OCI-LY7 (cell line): Measurements from ENCODE around the gene CARD11. TPM values are rescaled to one million over a fixed set of nuclear protein-coding genes. Genes with fewer than 3 reads are reported as not detected.

ENCODE experiments used
- BruUV-seq: library from RNA; stranded (reverse); fragments of 400-500 nt; replicated peaks from 2 replicates; lab custom pipeline; 2021; lab: Mats Ljungman, UMichigan
- CTCF ChIA-PET: fragments of 300-600 bp; sonication (Branson Sonifier 250); formaldehyde crosslinking; loops from one replicate; lab custom pipeline; 2022; ENCODE audit warnings: antibody characterized with exemption; ENCODE audit not compliant: unreplicated experiment; lab: Charles Lee
- POLR2A ChIA-PET: fragments of 300-600 bp; sonication (Branson Sonifier 250); formaldehyde crosslinking; loops from one replicate; lab custom pipeline; 2022; ENCODE audit warnings: antibody characterized with exemption; lab: Charles Lee
- DNase-seq: peaks from one replicate; pipeline ENCODE4 v3.0.0-alpha.2; 2015; ENCODE audit warnings: low spot score
- H2AFZ ChIP-seq: fragments of 200-600 bp; sonication (generic), shearing (Covaris generic); 2 replicates; pipeline ENCODE4 v1.6.1; 2014; ENCODE audit warnings: mild to moderate bottlenecking, antibody characterized with exemption, low read length, moderate library complexity
- H3K27ac ChIP-seq: fragments of 200-600 bp; sonication (generic); 2 replicates; pipeline ENCODE4 v1.5.1; 2014; ENCODE audit warnings: mixed run types, low read depth, mild to moderate bottlenecking, moderate library complexity, low read length, inconsistent platforms; ENCODE audit not compliant: poor library complexity, severe bottlenecking
- H3K36me3 ChIP-seq: fragments of 200-600 bp; sonication (generic); 2 replicates; pipeline ENCODE4 v1.6.1; 2014; ENCODE audit warnings: mild to moderate bottlenecking, antibody characterized with exemption, low read length, moderate library complexity, mixed read lengths; ENCODE audit not compliant: insufficient read depth
- H3K4me1 ChIP-seq: fragments of 200-600 bp; sonication (generic); 2 replicates; pipeline ENCODE4 v1.5.1; 2014; ENCODE audit warnings: mild to moderate bottlenecking, low read length; ENCODE audit not compliant: insufficient read depth, poor library complexity, severe bottlenecking
- H3K4me2 ChIP-seq: fragments of 200-600 bp; sonication (generic); 2 replicates; pipeline ENCODE4 v1.6.1; 2014; ENCODE audit warnings: mild to moderate bottlenecking, low read length
- H3K4me3 ChIP-seq: fragments of 200-600 bp; sonication (generic); 2 replicates; pipeline ENCODE4 v1.5.1; 2014; ENCODE audit warnings: mild to moderate bottlenecking, low read depth, low read length; ENCODE audit not compliant: poor library complexity, severe bottlenecking
- H3K79me2 ChIP-seq: fragments of 200-600 bp; sonication (generic); 2 replicates; pipeline ENCODE4 v1.6.1; 2016; ENCODE audit warnings: low read depth, mild to moderate bottlenecking, low read length, moderate library complexity, mixed read lengths; ENCODE audit not compliant: insufficient read depth
- H3K9me2 ChIP-seq: fragments of 200-600 bp; sonication (generic); 2 replicates; pipeline ENCODE4 v1.6.1; 2016; ENCODE audit warnings: mild to moderate bottlenecking, low read length, mixed read lengths; ENCODE audit not compliant: insufficient read depth
- H3K9me3 ChIP-seq: fragments of 200-600 bp; sonication (generic); 2 replicates; pipeline ENCODE4 v1.6.1; 2014; ENCODE audit warnings: mild to moderate bottlenecking, mixed run types, low read length, mixed read lengths
- H4K20me1 ChIP-seq: fragments of 200-600 bp; sonication (generic); 2 replicates; pipeline ENCODE4 v1.6.1; 2014; ENCODE audit warnings: mild to moderate bottlenecking, antibody characterized with exemption, low read length, moderate library complexity, mixed read lengths; ENCODE audit not compliant: insufficient read depth
- CTCF ChIP-seq: fragments of 200-600 bp; sonication (generic); conservative IDR thresholded peaks from 2 replicates; pipeline ENCODE4 v1.5.1; 2014; ENCODE audit warnings: mild to moderate bottlenecking, antibody characterized with exemption, low read length, moderate library complexity, mixed read lengths
- EZH2phosphoT487 ChIP-seq: fragments of 200-600 bp; sonication (generic); IDR thresholded peaks from 2 replicates; pipeline ENCODE4 v1.6.1; 2018; ENCODE audit warnings: low read depth, borderline replicate concordance, mild to moderate bottlenecking, mixed run types, antibody characterized with exemption, low read length, moderate library complexity, mixed read lengths
- intact Hi-C: fragments of 100-400 bp; cut with micrococcal nuclease; formaldehyde crosslinking; loops from one replicate; pipeline ENCODE4 v1.10.0; 2022; ENCODE audit not compliant: unreplicated experiment
- total RNA-seq, 2 experiments: library from RNA; depleted of rRNA in 1 of 2; stranded (reverse); fragments of >200 nt in 1 of 2; shearing (Covaris generic) in 1 of 2; gene quantifications; 2 replicates each; pipeline ENCODE4 v1.2.3, GENCODE V29; 2014 to 2022

The CARD11 gene
- total RNA-seq, 2 experiments from 2014 or later, result 33.8 to 63.5 TPM

GRCh38 chr7:2905027-2905426 is 138.6 kb downstream of the CARD11 start:
- POLR2A ChIA-PET, result interaction anchor here (1.4 kb wide), 1 partner anchor 11 kb away, joined by 3 read pairs; no protein-coding TSS in a partner anchor
- no TSS peak for BruUV-seq
- peaks cover 12% of the 10 kb centered on the region for H3K36me3 ChIP-seq

GRCh38 chr7:2904202-2904601 is 139.5 kb downstream of the CARD11 start:
- intact Hi-C loops, result no loop called here
- no peak overlapping the region for H2AFZ ChIP-seq

More at GRCh38 chr7:2905027-2905426, 138.6 kb downstream of the CARD11 start:
- DNase-seq, result no peak
- no peaks in the 10 kb centered on the region for H3K9me2 ChIP-seq
- no peak overlapping the region for H3K27ac ChIP-seq
- CTCF ChIA-PET, result no interaction called here
- no peaks in the 10 kb centered on the region for H3K9me3 ChIP-seq
- H4K20me1 ChIP-seq, result no peaks in the 10 kb centered on the region
- no peak overlapping the region for H2AFZ ChIP-seq
- no peak for TF ChIP-seq EZH2phosphoT487
- no peak for TF ChIP-seq CTCF
- no peak overlapping the region for H3K4me3 ChIP-seq
- intact Hi-C loops, result no loop called here
- H3K4me2 ChIP-seq, result no peak overlapping the region
- H3K4me1 ChIP-seq, result peaks cover 18% of the 10 kb centered on the region
- H3K79me2 ChIP-seq, result no peaks in the 10 kb centered on the region

More at GRCh38 chr7:2904202-2904601, 139.5 kb downstream of the CARD11 start:
- no peak overlapping the region for H3K27ac ChIP-seq
- H4K20me1 ChIP-seq, result no peaks in the 10 kb centered on the region
- no peak overlapping the region for H3K4me3 ChIP-seq
- no peak for TF ChIP-seq EZH2phosphoT487
- TF ChIP-seq CTCF, result no peak
- H3K36me3 ChIP-seq, result peaks cover 6% of the 10 kb centered on the region
- H3K4me2 ChIP-seq, result no peak overlapping the region
- no peaks in the 10 kb centered on the region for H3K79me2 ChIP-seq
- DNase-seq, result no peak
- peaks cover 18% of the 10 kb centered on the region for H3K4me1 ChIP-seq
- BruUV-seq, result no TSS peak
- ChIA-PET POLR2A (interaction anchor here (0.6 to 1.4 kb wide), 3 partner anchors 11 to 16 kb away, joined by 3 to 6 read pairs (median 3); no protein-coding TSS in a partner anchor), CTCF (no interaction called here)
- H3K9me3 ChIP-seq, result no peaks in the 10 kb centered on the region
- H3K9me2 ChIP-seq, result no peaks in the 10 kb centered on the region
